Stimulated activated CD4-positive, alpha-beta T cell treated with anti-CD3 and anti-CD28 coated beads, Interleukin-15, amount 100 ng/mL, for 48 hours (primary cell): ENCODE results near the gene ARID1A.
A peak's percentile ranks its signal among the peaks of the same experiment; 100 is the strongest.

ENCODE experiments used
- DNase-seq, 2 donors: peaks; one replicate each; pipeline ENCODE4 v3.0.0-alpha.2; 2020; ENCODE audit warnings: low read depth in 2 of 2

Gene ARID1A

GRCh38 chr1:26727476-26727875, 31.7 kb downstream of the ARID1A start:
- DNase-seq: no peak

- DNase-seq: no peak
These were observed 32.8 kb downstream of the ARID1A start for GRCh38 chr1:26728645-26729044.

- DNase-seq: no peak
These were observed 33.8 kb downstream of the ARID1A start for GRCh38 chr1:26729633-26730032.

GRCh38 chr1:26730695-26731094, 34.9 kb downstream of the ARID1A start:
- no peak for DNase-seq

GRCh38 chr1:26731233-26731902, 35.6 kb downstream of the ARID1A start:
- no peak for DNase-seq

GRCh38 chr1:26733392-26733791, 37.6 kb downstream of the ARID1A start:
- no peak for DNase-seq

GRCh38 chr1:26733982-26734381, 38.2 kb downstream of the ARID1A start:
- DNase-seq: no peak

GRCh38 chr1:26734501-26735058, 38.8 kb downstream of the ARID1A start:
- no peak for DNase-seq

GRCh38 chr1:26739329-26739914, 43.6 kb downstream of the ARID1A start:
- no peak for DNase-seq

GRCh38 chr1:26740023-26740634, 44.3 kb downstream of the ARID1A start:
- no peak for DNase-seq

GRCh38 chr1:26740952-26741351, 45.1 kb downstream of the ARID1A start:
- no peak for DNase-seq

- DNase-seq: no peak
These were observed 47.7 kb downstream of the ARID1A start for GRCh38 chr1:26743426-26744059.

GRCh38 chr1:26744075-26744959, 48.5 kb downstream of the ARID1A start:
- peak; percentile 76 to 77 for DNase-seq

GRCh38 chr1:26745191-26745590, 49.4 kb downstream of the ARID1A start:
- DNase-seq: no peak

- DNase-seq: no peak
These were observed 51.2 kb downstream of the ARID1A start for GRCh38 chr1:26747048-26747447.

- DNase-seq: no peak
These were observed 52.5 kb downstream of the ARID1A start for GRCh38 chr1:26748351-26748750.

- DNase-seq: no peak
These were observed 53.6 kb downstream of the ARID1A start for GRCh38 chr1:26749458-26749857.

GRCh38 chr1:26750428-26750827, 54.6 kb downstream of the ARID1A start:
- DNase-seq: no peak

GRCh38 chr1:26752519-26752918, 56.7 kb downstream of the ARID1A start:
- DNase-seq: no peak

- no peak for DNase-seq
These were observed 58.5 kb downstream of the ARID1A start for GRCh38 chr1:26754086-26754874.

- DNase-seq: no peak
These were observed 62.5 kb downstream of the ARID1A start for GRCh38 chr1:26758358-26758757.
